Lower leg skin (tissue), 4 donors: ENCODE data around the gene TMEM156. TPM values are rescaled to one million over a fixed set of nuclear protein-coding genes. Genes with fewer than 3 reads are reported as not detected.
"Not testable (repeated sequence)": the region's sequence is repeated elsewhere in the genome, so short reads cannot be mapped to it uniquely, and the experiment has no call there.

Experiments
- DNase-seq, 2 donors: peaks; one replicate each; pipeline ENCODE4 v3.0.0-alpha.2; 2019; ENCODE audit warnings: low spot score in 2 of 2
- H3K4me3 ChIP-seq: fragments of 200-600 bp; sonication (generic); 2 replicates; pipeline ENCODE4 v1.5.1; 2017; ENCODE audit warnings: mild to moderate bottlenecking, low read depth; ENCODE audit not compliant: poor library complexity, severe bottlenecking
- CTCF ChIP-seq, 3 donors: fragments of 450-650 bp; IDR thresholded peaks; one replicate each; pipeline ENCODE4 v1.5.1; 2016; ENCODE audit warnings: antibody characterized with exemption in 3 of 3, mild to moderate bottlenecking in 3 of 3, moderate library complexity in 2 of 3
- POLR2A ChIP-seq, 2 donors: fragments of 450-650 bp; IDR thresholded peaks; one replicate each; pipeline ENCODE4 v1.6.1; 2016 to 2017; ENCODE audit warnings: antibody characterized with exemption in 2 of 2, mild to moderate bottlenecking in 1 of 2, moderate library complexity in 1 of 2
- WGBS, 2 donors: methylation state at CpG; one replicate each; pipeline ENCODE4 v1.1.5; 2018; 5-methylcytosine and 5-hydroxymethylcytosine counted together
- intact Hi-C: fragments of 100-400 bp; cut with DNase I; formaldehyde crosslinking; loops from one replicate; pipeline ENCODE4 v1.15.0; 2023; ENCODE audit warnings: low total_unique reads
- total RNA-seq, 4 donors: library from RNA; depleted of rRNA; stranded (reverse); fragments of >200 nt; gene quantifications; one replicate each; pipeline ENCODE4 v1.1.0, GENCODE V29; 2016

The TMEM156 gene
- total RNA-seq, 4 donors from 2014 or later, result 0.12 to 0.52 (median 0.23) TPM; not detected in 1

GRCh38 chr4:38950159-38950558, 82.0 kb downstream of the TMEM156 start:
- TF ChIP-seq POLR2A (IDR thresholded peaks at IDR 0.05) (no peak), CTCF (IDR thresholded peaks at IDR 0.05) (no peak)
- H3K4me3 ChIP-seq, result no peak overlapping the region
- 88 to 92% methylated on average over 2 of the region's 2 CpGs for WGBS, 2 donors
- intact Hi-C loops, result no loop called here
- DNase-seq, result no peak

- TF ChIP-seq CTCF (IDR thresholded peaks at IDR 0.05) (no peak), POLR2A (IDR thresholded peaks at IDR 0.05) (no peak)
- WGBS, 2 donors, result 42 to 45% methylated on average over 5 of the region's 5 CpGs
- intact Hi-C loops, result no loop called here
- H3K4me3 ChIP-seq, result no peak overlapping the region
- no peak for DNase-seq
Measured at GRCh38 chr4:38949411-38950051, 82.7 kb downstream of the TMEM156 start.

GRCh38 chr4:38948551-38948950, 83.7 kb downstream of the TMEM156 start:
- 16 to 23% methylated on average over 2 of the region's 2 CpGs for WGBS, 2 donors
- no peak for TF ChIP-seq CTCF (IDR thresholded peaks at IDR 0.05)
- no peak for TF ChIP-seq POLR2A (IDR thresholded peaks at IDR 0.05)
- intact Hi-C loops, result no loop called here
- DNase-seq, result peak in 1 of 2 donors; percentile 22
- no peak overlapping the region for H3K4me3 ChIP-seq

- H3K4me3 ChIP-seq, result no peak overlapping the region
- DNase-seq, result no peak
- intact Hi-C loops, result no loop called here
- TF ChIP-seq CTCF (IDR thresholded peaks at IDR 0.05) (no peak), POLR2A (IDR thresholded peaks at IDR 0.05) (no peak)
- WGBS, 2 donors, result 83 to 87% methylated on average over 3 of the region's 3 CpGs
Measured at GRCh38 chr4:38946919-38947318, 85.3 kb downstream of the TMEM156 start.

- 85 to 89% methylated on average over 9 of the region's 9 CpGs for WGBS, 2 donors
- intact Hi-C loops, result no loop called here
- no peak for DNase-seq
- TF ChIP-seq POLR2A (IDR thresholded peaks at IDR 0.05), result no peak
- no peak for TF ChIP-seq CTCF (IDR thresholded peaks at IDR 0.05)
- no peak overlapping the region for H3K4me3 ChIP-seq
Measured at GRCh38 chr4:38944440-38944839, 87.8 kb downstream of the TMEM156 start.

- no peak for TF ChIP-seq CTCF (IDR thresholded peaks at IDR 0.05)
- no peak for TF ChIP-seq POLR2A (IDR thresholded peaks at IDR 0.05)
- no peak for DNase-seq
- WGBS, 2 donors, result 79 to 81% methylated on average over 4 of the region's 4 CpGs
- intact Hi-C loops, result no loop called here
- no peak overlapping the region for H3K4me3 ChIP-seq
Measured at GRCh38 chr4:38943343-38943742, 88.9 kb downstream of the TMEM156 start.

GRCh38 chr4:38941906-38942305, 90.3 kb downstream of the TMEM156 start:
- DNase-seq, intact Hi-C loops, H3K4me3 ChIP-seq: not testable (repeated sequence)
- WGBS, 2 donors, result 86 to 88% methylated on average over 3 of the region's 3 CpGs
